H1 (cell line): ENCODE measurements around the gene CAST.

Experiments
- ASH2L ChIP-seq: fragments of 200-600, 300-600 bp; sonication (generic); IDR thresholded peaks from one replicate; pipeline ENCODE4 v1.7.1; 2017; ENCODE audit warnings: low read length
- CTCF ChIP-seq, 3 experiments: IDR thresholded peaks; 1 replicate in 2 of 3; 2 replicates in 1 of 3; pipeline versions ENCODE4 v1.5.1 to v1.6.1; 2011; ENCODE audit warnings: low read length in 3 of 3, mild to moderate bottlenecking in 3 of 3, inconsistent platforms in 2 of 3, low read depth in 1 of 3, moderate library complexity in 1 of 3; ENCODE audit not compliant: insufficient read depth in 1 of 3; ENCODE audit errors: control extremely low read depth in 1 of 3
- JUND ChIP-seq: IDR thresholded peaks from 2 replicates; pipeline ENCODE4 v1.6.1; 2011; ENCODE audit warnings: mild to moderate bottlenecking, improper control_type of control experiment, low read length
- POLR2A ChIP-seq, 2 experiments: IDR thresholded peaks; 1 replicate in 1 of 2; 2 replicates in 1 of 2; pipeline ENCODE4 v1.6.1; 2011; ENCODE audit warnings: low read depth in 2 of 2, low read length in 2 of 2, mild to moderate bottlenecking in 2 of 2; ENCODE audit errors: control extremely low read depth in 1 of 2
- RAD21 ChIP-seq, 2 experiments: IDR thresholded peaks in 1 of 2; conservative IDR thresholded peaks in 1 of 2; 2 replicates each; pipeline ENCODE4 v1.6.1; 2011; ENCODE audit warnings: low read depth in 2 of 2, low read length in 2 of 2, improper control_type of control experiment in 1 of 2, inconsistent platforms in 1 of 2, mild to moderate bottlenecking in 1 of 2, moderate library complexity in 1 of 2
- TCF12 ChIP-seq: IDR thresholded peaks from 2 replicates; pipeline ENCODE4 v1.6.1; 2011; ENCODE audit warnings: low read depth, mild to moderate bottlenecking, low read length
- ZNF274 ChIP-seq: IDR thresholded peaks from 2 replicates; pipeline ENCODE4 v1.7.0; 2012; ENCODE audit warnings: low read length, borderline replicate concordance; ENCODE audit errors: extremely low read depth
- TF ChIP-seq, protein P1 (sequence below): IDR thresholded peaks from 2 replicates; pipeline ENCODE4 v1.6.1; 2011; ENCODE audit warnings: low read length, improper control_type of control experiment

- TF ChIP-seq TCF12 = no peak
- no peak for TF ChIP-seq RAD21 (IDR thresholded peaks at IDR 0.05 in 1 of 2, conservative IDR thresholded peaks at IDR 0.05 in 1 of 2; ENCODE audit: low read depth in 2 of 2, low read length in 2 of 2)
- no peak for TF ChIP-seq ZNF274
- no peak for TF ChIP-seq JUND
- TF ChIP-seq CTCF (IDR thresholded peaks at IDR 0.05; ENCODE audit: control extremely low read depth in 1 of 3, insufficient read depth in 1 of 3, low read depth in 1 of 3, low read length in 3 of 3) = no peak
- TF ChIP-seq ASH2L = no peak
- no peak for TF ChIP-seq POLR2A (IDR thresholded peaks at IDR 0.05; ENCODE audit: control extremely low read depth in 1 of 2, low read depth in 2 of 2, low read length in 2 of 2)
- TF ChIP-seq, protein P1, sequence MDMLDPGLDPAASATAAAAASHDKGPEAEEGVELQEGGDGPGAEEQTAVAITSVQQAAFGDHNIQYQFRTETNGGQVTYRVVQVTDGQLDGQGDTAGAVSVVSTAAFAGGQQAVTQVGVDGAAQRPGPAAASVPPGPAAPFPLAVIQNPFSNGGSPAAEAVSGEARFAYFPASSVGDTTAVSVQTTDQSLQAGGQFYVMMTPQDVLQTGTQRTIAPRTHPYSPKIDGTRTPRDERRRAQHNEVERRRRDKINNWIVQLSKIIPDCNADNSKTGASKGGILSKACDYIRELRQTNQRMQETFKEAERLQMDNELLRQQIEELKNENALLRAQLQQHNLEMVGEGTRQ = no peak
These were observed 1.4 kb downstream of the CAST start for GRCh38 chr5:96663608-96664007.
